ENCODE measurements around the gene CHST3.

GRCh38 chr10:71927159-71927558, 37.0 kb upstream of the CHST3 start:
- TF ChIP-seq CTCF (IDR thresholded peaks at IDR 0.05): no peak
- TF ChIP-seq POLR2A (IDR thresholded peaks at IDR 0.05): no peak
- TF ChIP-seq POLR2AphosphoS5 (IDR thresholded peaks at IDR 0.05): no peak

All from breast epithelium (tissue), 3 donors.